Breast epithelium (tissue), 4 donors: Measurements from ENCODE around the gene FIBCD1. TPM values are rescaled to one million over a fixed set of nuclear protein-coding genes. Genes with fewer than 3 reads are reported as not detected.

Experiments used
- DNase-seq, 2 donors: peaks; one replicate each; pipeline ENCODE4 v3.0.0-alpha.2; 2019; ENCODE audit warnings: low spot score in 2 of 2
- H3K27ac ChIP-seq, 2 donors: fragments of 200-600 bp; sonication (generic) in 1 of 2; one replicate each; pipeline ENCODE4 v1.5.1; 2016 to 2019; ENCODE audit warnings: mild to moderate bottlenecking in 1 of 2
- H3K27me3 ChIP-seq, 2 donors: fragments of 200-600 bp; sonication (generic) in 1 of 2; one replicate each; pipeline versions ENCODE4 v1.5.1 to v1.6.0; 2017 to 2019; ENCODE audit warnings: control low read depth in 1 of 2, mild to moderate bottlenecking in 1 of 2
- H3K36me3 ChIP-seq: fragments of 200-600 bp; one replicate; pipeline ENCODE4 v1.5.1; 2019
- H3K4me1 ChIP-seq, 2 donors: fragments of 200-600 bp; sonication (generic); one replicate each; pipeline ENCODE4 v1.5.1; 2016 to 2019; ENCODE audit warnings: control low read depth in 1 of 2
- H3K4me3 ChIP-seq, 3 donors: fragments of 200-600 bp; sonication (generic); 1 replicate in 2 of 3; 2 replicates in 1 of 3; pipeline ENCODE4 v1.5.1; 2016 to 2019; ENCODE audit warnings: mild to moderate bottlenecking in 3 of 3, moderate library complexity in 2 of 3
- H3K9me3 ChIP-seq, 2 donors: fragments of 200-600 bp; sonication (generic) in 1 of 2; one replicate each; pipeline ENCODE4 v1.5.1; 2016 to 2019; ENCODE audit warnings: control low read depth in 1 of 2
- POLR2A ChIP-seq: fragments of 450-650 bp; IDR thresholded peaks from one replicate; pipeline ENCODE4 v1.6.1; 2016; ENCODE audit warnings: antibody characterized with exemption, mild to moderate bottlenecking, moderate library complexity
- POLR2AphosphoS5 ChIP-seq, 3 donors: sonication (generic); formaldehyde crosslinking; IDR thresholded peaks; one replicate each; pipeline ENCODE4 v1.6.1; 2017; ENCODE audit warnings: antibody characterized with exemption in 3 of 3
- intact Hi-C: fragments of 100-400 bp; cut with DNase I; formaldehyde crosslinking; loops from one replicate; pipeline ENCODE4 v1.15.1; 2023; ENCODE audit warnings: low total_unique reads
- total RNA-seq, 3 donors: library from RNA; depleted of rRNA; stranded (reverse); fragments of >200 nt; gene quantifications; one replicate each; pipeline ENCODE4 v1.1.0, GENCODE V29; 2016
- TF ChIP-seq, protein P1 (sequence below), 3 donors: fragments of 450-650 bp; IDR thresholded peaks; one replicate each; pipeline ENCODE4 v1.5.1; 2016 to 2017; ENCODE audit warnings: antibody characterized with exemption in 3 of 3, mild to moderate bottlenecking in 3 of 3, moderate library complexity in 3 of 3

The FIBCD1 gene
- total RNA-seq, 3 donors from 2014 or later: 0.16 to 0.44 TPM; not detected in 1

DNA sequence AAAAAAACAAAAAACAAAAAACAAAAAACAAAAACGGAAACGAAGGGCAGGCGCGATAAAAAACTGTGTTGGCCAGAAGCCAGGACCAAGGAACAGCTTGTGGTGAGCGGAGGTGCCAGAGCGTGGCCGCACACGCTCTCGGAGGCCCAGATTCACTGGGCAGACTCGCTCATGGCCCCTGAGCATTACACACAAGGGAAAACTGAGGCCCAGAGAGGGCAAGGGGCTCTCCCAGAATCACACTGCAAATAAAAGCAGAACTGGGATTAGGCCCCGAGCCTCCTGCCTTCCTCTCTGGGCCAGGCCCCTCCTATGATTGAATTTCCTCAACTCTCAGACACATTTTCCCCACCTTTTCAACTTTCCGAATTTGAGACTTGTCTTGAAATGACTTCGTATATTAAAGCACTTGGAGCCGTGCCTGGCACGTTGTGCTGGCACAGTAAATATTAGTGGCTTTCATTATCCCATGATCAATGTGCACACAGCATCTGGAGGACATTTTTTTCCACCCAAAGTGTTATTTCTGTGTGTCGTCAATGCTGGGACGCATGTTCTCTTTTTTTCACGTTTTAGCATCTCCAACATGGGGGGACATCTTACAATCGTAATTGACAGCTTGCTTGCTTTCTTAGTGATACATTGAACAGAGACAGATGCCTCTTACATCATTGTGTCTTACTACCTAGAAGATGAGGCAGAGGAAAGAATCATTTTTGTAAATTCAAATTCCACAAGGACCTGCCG is 7.4 kb downstream of the FIBCD1 start:
- Histone ChIP-seq H3K4me1 (peaks cover 0 to 6% of the 10 kb centered on the region in 2 donors), H3K36me3 (no peaks in the 10 kb centered on the region), H3K27ac (no peak overlapping the region), H3K4me3 (no peak overlapping the region), H3K27me3 (peaks cover 4 to 40% of the 10 kb centered on the region in 2 donors), H3K9me3 (no peaks in the 10 kb centered on the region)
- no peak for DNase-seq
- TF ChIP-seq POLR2AphosphoS5 (IDR thresholded peaks at IDR 0.05): no peak
- TF ChIP-seq, protein P1, sequence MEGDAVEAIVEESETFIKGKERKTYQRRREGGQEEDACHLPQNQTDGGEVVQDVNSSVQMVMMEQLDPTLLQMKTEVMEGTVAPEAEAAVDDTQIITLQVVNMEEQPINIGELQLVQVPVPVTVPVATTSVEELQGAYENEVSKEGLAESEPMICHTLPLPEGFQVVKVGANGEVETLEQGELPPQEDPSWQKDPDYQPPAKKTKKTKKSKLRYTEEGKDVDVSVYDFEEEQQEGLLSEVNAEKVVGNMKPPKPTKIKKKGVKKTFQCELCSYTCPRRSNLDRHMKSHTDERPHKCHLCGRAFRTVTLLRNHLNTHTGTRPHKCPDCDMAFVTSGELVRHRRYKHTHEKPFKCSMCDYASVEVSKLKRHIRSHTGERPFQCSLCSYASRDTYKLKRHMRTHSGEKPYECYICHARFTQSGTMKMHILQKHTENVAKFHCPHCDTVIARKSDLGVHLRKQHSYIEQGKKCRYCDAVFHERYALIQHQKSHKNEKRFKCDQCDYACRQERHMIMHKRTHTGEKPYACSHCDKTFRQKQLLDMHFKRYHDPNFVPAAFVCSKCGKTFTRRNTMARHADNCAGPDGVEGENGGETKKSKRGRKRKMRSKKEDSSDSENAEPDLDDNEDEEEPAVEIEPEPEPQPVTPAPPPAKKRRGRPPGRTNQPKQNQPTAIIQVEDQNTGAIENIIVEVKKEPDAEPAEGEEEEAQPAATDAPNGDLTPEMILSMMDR (IDR thresholded peaks at IDR 0.05): no peak
- no peak for TF ChIP-seq POLR2A
- intact Hi-C loops: no loop called here

DNA sequence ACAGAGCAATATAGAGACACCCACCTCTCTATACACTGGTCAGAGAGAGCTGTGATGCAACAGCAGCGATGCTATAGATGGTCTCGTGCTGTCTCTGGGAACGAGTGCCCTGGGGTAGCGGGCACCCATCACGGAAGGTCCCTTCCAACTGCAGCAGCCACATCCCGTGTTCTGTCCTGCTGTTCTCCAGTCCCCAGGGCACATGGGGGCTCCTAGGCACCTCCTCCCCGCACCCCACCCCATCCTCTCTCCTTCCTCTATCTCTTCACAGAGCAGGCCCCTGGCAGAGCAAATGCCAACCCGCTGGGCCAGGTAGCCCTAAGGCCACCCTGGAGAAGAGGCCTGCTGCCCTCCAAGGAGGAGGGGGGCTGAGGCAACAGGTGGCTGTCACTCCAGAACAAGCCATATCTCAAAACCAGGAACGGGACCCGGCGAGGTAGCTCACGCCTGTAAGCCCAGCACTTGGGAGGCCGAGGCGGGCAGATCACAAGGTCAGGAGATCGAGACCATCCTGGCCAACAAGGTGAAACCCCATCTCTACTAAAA is 8.2 kb downstream of the FIBCD1 start:
- TF ChIP-seq, protein P1 (IDR thresholded peaks at IDR 0.05): no peak
- TF ChIP-seq POLR2A (no peak), POLR2AphosphoS5 (IDR thresholded peaks at IDR 0.05) (no peak)

DNA sequence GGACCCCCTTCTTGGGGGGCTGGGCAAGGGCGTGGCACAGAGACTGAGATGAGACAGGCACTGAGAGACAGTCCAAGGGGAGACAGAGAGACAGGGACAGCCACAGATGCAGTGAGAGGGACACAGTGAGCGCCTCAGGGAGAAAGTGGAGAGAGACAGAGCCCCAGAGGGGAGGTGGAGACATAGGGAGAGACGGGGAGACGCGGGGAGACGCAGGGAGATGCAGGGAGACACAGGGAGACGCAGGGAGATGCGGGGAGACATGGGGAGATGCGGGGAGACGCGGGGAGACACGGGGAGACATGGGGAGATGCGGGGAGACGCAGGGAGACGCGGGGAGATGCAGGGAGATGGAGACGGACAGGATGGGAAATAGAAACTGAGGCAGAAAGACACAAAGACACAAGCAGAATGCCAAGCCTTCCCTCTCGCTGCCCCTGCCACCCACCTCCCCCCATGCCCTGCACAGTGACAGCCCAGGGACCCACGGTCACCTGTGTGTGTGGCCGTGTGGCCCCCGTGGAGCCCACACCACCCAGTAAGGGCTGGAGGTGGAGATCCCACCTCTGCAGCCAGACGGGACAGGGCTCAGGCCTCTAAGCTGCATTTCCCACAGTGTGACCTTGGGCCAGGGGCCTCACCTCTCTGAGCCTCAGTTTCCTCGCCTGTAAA is 8.8 kb downstream of the FIBCD1 start:
- no peak overlapping the region for H3K4me3 ChIP-seq
- no peak for DNase-seq
- H3K9me3 ChIP-seq: no peaks in the 10 kb centered on the region
- peaks cover 4 to 29% of the 10 kb centered on the region in 2 donors for H3K27me3 ChIP-seq
- intact Hi-C loops: no loop called here
- H3K4me1 ChIP-seq: peaks cover 0 to 6% of the 10 kb centered on the region in 2 donors
- TF ChIP-seq, protein P1 (IDR thresholded peaks at IDR 0.05): no peak
- TF ChIP-seq POLR2AphosphoS5 (IDR thresholded peaks at IDR 0.05): no peak
- TF ChIP-seq POLR2A: no peak
- no peak overlapping the region for H3K27ac ChIP-seq
- no peaks in the 10 kb centered on the region for H3K36me3 ChIP-seq

More for the DNA sequence above, 8.2 kb downstream of the FIBCD1 start:
- Histone ChIP-seq H3K4me1 (peaks cover 0 to 6% of the 10 kb centered on the region in 2 donors), H3K27me3 (peaks cover 4 to 35% of the 10 kb centered on the region in 2 donors), H3K27ac (no peak overlapping the region), H3K9me3 (no peaks in the 10 kb centered on the region), H3K36me3 (no peaks in the 10 kb centered on the region), H3K4me3 (no peak overlapping the region)
- DNase-seq: no peak
- intact Hi-C loops: no loop called here

DNA sequence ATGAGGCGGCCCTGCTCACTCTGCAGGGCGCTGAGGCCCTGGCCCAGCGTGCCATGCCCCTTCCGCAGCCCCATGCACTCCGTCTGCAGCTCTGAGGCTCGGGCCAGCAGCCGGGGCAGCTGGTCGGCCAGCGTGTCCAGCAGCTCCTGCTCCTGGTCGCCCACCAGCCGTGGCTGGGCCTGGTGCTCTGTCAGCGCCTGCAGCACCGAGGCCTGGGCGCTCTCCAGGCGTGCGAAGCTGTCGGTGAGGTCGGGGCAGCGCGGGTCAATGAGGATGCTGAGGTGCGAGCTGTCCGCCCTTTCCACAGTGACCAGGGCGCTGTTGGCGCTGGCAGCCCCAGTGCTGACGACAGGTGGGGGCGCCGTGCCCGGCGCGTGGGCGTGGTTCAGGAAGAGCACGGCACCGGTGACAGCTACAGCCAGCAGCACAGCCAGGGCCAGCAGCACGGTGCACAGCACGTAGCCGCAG is 9.4 kb downstream of the FIBCD1 start:
- Histone ChIP-seq H3K9me3 (no peaks in the 10 kb centered on the region), H3K27me3 (peaks cover 4 to 23% of the 10 kb centered on the region in 2 donors), H3K4me3 (no peak overlapping the region), H3K4me1 (peaks cover 0 to 6% of the 10 kb centered on the region in 2 donors), H3K36me3 (no peaks in the 10 kb centered on the region), H3K27ac (no peak overlapping the region)
- no peak for DNase-seq
- no peak for TF ChIP-seq POLR2A
- TF ChIP-seq, protein P1 (IDR thresholded peaks at IDR 0.05): no peak
- TF ChIP-seq POLR2AphosphoS5 (IDR thresholded peaks at IDR 0.05): no peak
- intact Hi-C loops: loop anchor here (5.0 kb wide), 1 partner anchor 83 kb away; no protein-coding TSS in a partner anchor
